Germinal center (tissue), 1 donor: ENCODE results near the gene SCN2A.

Source experiments
- DNase-seq: peaks from one replicate; pipeline ENCODE4 v3.0.0; 2012; ENCODE audit warnings: mixed read lengths, low spot score

SCN2A gene

GRCh38 chr2:165239230-165239629, at the start of gene SCN2A:
TSS of gene SCN2A (plus strand) at chr2:165239414. CDS start at chr2:165295824, 56,410 bp downstream.
- DNase-seq = peak; percentile 2

- DNase-seq = no peak
Measured at GRCh38 chr2:165191096-165191728, 48.0 kb upstream of the SCN2A start.

- no peak for DNase-seq
Measured at GRCh38 chr2:165192729-165193128, 46.5 kb upstream of the SCN2A start.

GRCh38 chr2:165193178-165193777, 45.9 kb upstream of the SCN2A start:
- DNase-seq = peak; percentile 6

- no peak for DNase-seq
Measured at GRCh38 chr2:165196411-165196810, 42.8 kb upstream of the SCN2A start.

GRCh38 chr2:165197346-165197745, 41.9 kb upstream of the SCN2A start:
- DNase-seq = no peak

GRCh38 chr2:165198181-165198580, 41.0 kb upstream of the SCN2A start:
- DNase-seq = no peak

GRCh38 chr2:165202239-165202638, 37.0 kb upstream of the SCN2A start:
- DNase-seq = no peak

GRCh38 chr2:165203689-165204559, 35.3 kb upstream of the SCN2A start, which contains the start of gene SCN3A:
TSS of gene SCN3A (minus strand) at chr2:165204050. CDS start at chr2:165176394, 27,656 bp downstream.
- DNase-seq = peak; percentile 3

- DNase-seq = no peak
Measured at GRCh38 chr2:165205865-165206264, 33.3 kb upstream of the SCN2A start.

GRCh38 chr2:165208094-165208493, 31.1 kb upstream of the SCN2A start:
- no peak for DNase-seq

GRCh38 chr2:165214093-165214492, 25.1 kb upstream of the SCN2A start:
- DNase-seq = no peak

- no peak for DNase-seq
Measured at GRCh38 chr2:165219481-165219880, 19.7 kb upstream of the SCN2A start.

- no peak for DNase-seq
Measured at GRCh38 chr2:165224941-165225340, 14.3 kb upstream of the SCN2A start.

- no peak for DNase-seq
Measured at GRCh38 chr2:165227571-165227970, 11.6 kb upstream of the SCN2A start.

- no peak for DNase-seq
Measured at GRCh38 chr2:165237056-165237455, 2.2 kb upstream of the SCN2A start.

GRCh38 chr2:165238295-165238694, 919 bp upstream of the SCN2A start:
- DNase-seq = no peak

GRCh38 chr2:165239856-165240515, 772 bp downstream of the SCN2A start:
- DNase-seq = no peak

GRCh38 chr2:165240916-165241315, 1.7 kb downstream of the SCN2A start:
- DNase-seq = no peak

- no peak for DNase-seq
Measured at GRCh38 chr2:165245081-165245793, 6.0 kb downstream of the SCN2A start.

GRCh38 chr2:165248238-165248637, 9.0 kb downstream of the SCN2A start:
- no peak for DNase-seq

- no peak for DNase-seq
Measured at GRCh38 chr2:165251366-165251765, 12.2 kb downstream of the SCN2A start.
